HepG2 (cell line): ENCODE results near the gene HNRNPR. TPM values are rescaled to one million over a fixed set of nuclear protein-coding genes. Genes with fewer than 3 reads are reported as not detected.

Source experiments
- BCL6 ChIP-seq: IDR thresholded peaks from 2 replicates; pipeline ENCODE4 v1.6.1; 2016; ENCODE audit warnings: missing genetic modification reagents, missing compliant biosample characterization
- HNRNPH1 ChIP-seq: fragments of 200-400 bp; formaldehyde crosslinking; optimal IDR thresholded peaks from 2 replicates; pipeline ENCODE3; 2017; ENCODE audit warnings: mild to moderate bottlenecking, low read depth, low read length
- HNRNPL ChIP-seq: fragments of 200-400 bp; formaldehyde crosslinking; IDR thresholded peaks from 2 replicates; pipeline ENCODE4 v1.6.1; 2017; ENCODE audit warnings: mild to moderate bottlenecking, low read depth, low read length
- IRX3 ChIP-seq: sonication (generic); formaldehyde crosslinking; IDR thresholded peaks from 2 replicates; pipeline ENCODE4 v1.8.1; 2023; ENCODE audit warnings: mild to moderate bottlenecking, low read depth, missing genetic modification reagents, borderline replicate concordance
- KLF13 ChIP-seq: sonication (generic); formaldehyde crosslinking; IDR thresholded peaks from 2 replicates; pipeline ENCODE4 v1.4.0; 2020; ENCODE audit warnings: mild to moderate bottlenecking, missing genetic modification reagents
- KLF9 ChIP-seq: IDR thresholded peaks from 2 replicates; pipeline ENCODE4 v1.6.1; 2016; ENCODE audit warnings: low read depth
- MAZ ChIP-seq, 2 experiments: sonication (generic) in 1 of 2; formaldehyde crosslinking in 1 of 2; IDR thresholded peaks; 2 replicates each; pipeline versions ENCODE4 v1.5.0 to v1.6.1; 2012 to 2020; ENCODE audit warnings: low read depth in 2 of 2, mild to moderate bottlenecking in 2 of 2, borderline replicate concordance in 1 of 2, improper control_type of control experiment in 1 of 2, low read length in 1 of 2, missing genetic modification reagents in 1 of 2, moderate library complexity in 1 of 2
- PHF21A ChIP-seq: sonication (generic); formaldehyde crosslinking; IDR thresholded peaks from 2 replicates; pipeline ENCODE4 v1.5.0; 2020; ENCODE audit warnings: mild to moderate bottlenecking, missing genetic modification reagents
- PHF8 ChIP-seq: sonication (generic); formaldehyde crosslinking; IDR thresholded peaks from 2 replicates; pipeline ENCODE4 v1.5.0; 2020; ENCODE audit warnings: missing genetic modification reagents
- SALL1 ChIP-seq: sonication (generic); formaldehyde crosslinking; IDR thresholded peaks from 2 replicates; pipeline ENCODE4 v1.8.0; 2022; ENCODE audit warnings: mild to moderate bottlenecking, missing genetic modification reagents
- TMF1 ChIP-seq: sonication (generic); formaldehyde crosslinking; IDR thresholded peaks from 2 replicates; pipeline ENCODE4 v1.8.1; 2022; ENCODE audit warnings: low read depth, missing genetic modification reagents
- TOPORS ChIP-seq: sonication (generic); formaldehyde crosslinking; IDR thresholded peaks from 2 replicates; pipeline ENCODE4 v1.8.0; 2023; ENCODE audit warnings: mild to moderate bottlenecking, missing genetic modification reagents
- ZNF160 ChIP-seq: sonication (generic); formaldehyde crosslinking; IDR thresholded peaks from 2 replicates; pipeline ENCODE4 v1.8.0; 2022; ENCODE audit warnings: mild to moderate bottlenecking, inconsistent platforms, missing genetic modification reagents
- ZNF292 ChIP-seq: sonication (generic); formaldehyde crosslinking; IDR thresholded peaks from 2 replicates; pipeline ENCODE4 v1.8.1; 2022; ENCODE audit warnings: mild to moderate bottlenecking, low read depth, missing genetic modification reagents, borderline replicate concordance
- ZNF337 ChIP-seq: sonication (generic); formaldehyde crosslinking; IDR thresholded peaks from 2 replicates; pipeline ENCODE4 v1.5.1; 2020; ENCODE audit warnings: missing genetic modification reagents, low read depth, mild to moderate bottlenecking, borderline replicate concordance
- polyA plus RNA-seq, 8 experiments: library from polyadenylated mRNA; depleted of rRNA in 3 of 8; stranded (reverse) in 7 of 8; unstranded in 1 of 8; fragments of >200 nt; fragmentation: Illumina TruSeq in 4 of 8; extraction: Trizol in 4 of 8; gene quantifications; 2 replicates each; pipeline versions ENCODE4 v1.2.1 to v1.2.3, GENCODE V29; 2011 to 2016; ENCODE audit warnings: low read depth in 4 of 8, missing spikeins in 1 of 8, mixed read lengths in 1 of 8; ENCODE audit not compliant: insufficient read depth in 1 of 8
- total RNA-seq, 5 experiments: library from RNA; depleted of rRNA; stranded (reverse); fragments of >200 nt; fragmentation: Illumina TruSeq; extraction: Trizol; gene quantifications; 2 replicates each; pipeline ENCODE4 v1.2.3, GENCODE V29; 2016; ENCODE audit warnings: low read depth in 1 of 5
- TF ChIP-seq, protein P1 (sequence below): sonication (generic); formaldehyde crosslinking; IDR thresholded peaks from 2 replicates; pipeline ENCODE4 v1.4.0; 2020; ENCODE audit warnings: missing genetic modification reagents
- TF ChIP-seq, protein P2 (sequence below): sonication (generic); formaldehyde crosslinking; IDR thresholded peaks from 2 replicates; pipeline ENCODE4 v1.4.0; 2020; ENCODE audit warnings: missing genetic modification reagents, mild to moderate bottlenecking, borderline replicate concordance
- TF ChIP-seq, protein P3 (sequence below): sonication (generic); formaldehyde crosslinking; IDR thresholded peaks from 2 replicates; pipeline ENCODE4 v1.5.0; 2020; ENCODE audit warnings: missing genetic modification reagents, mild to moderate bottlenecking, borderline replicate concordance

Gene HNRNPR
- total and polyA plus RNA-seq, 2 of the 13 experiments (the other 11 are each of a cell fraction or from before 2014, with no cell fraction given), result 133 to 216 TPM

GRCh38 chr1:23368562-23369334, 24.7 kb upstream of the HNRNPR start (continued):
- TF ChIP-seq TOPORS (CRISPR knock-in tag), result peak; percentile 71; the same call in 1 of the 2 replicates
- TF ChIP-seq BCL6 (CRISPR knock-in tag), result peak; percentile 21; the same call in 1 of the 2 replicates
- TF ChIP-seq ZNF292, result no peak
- TF ChIP-seq, protein P1, sequence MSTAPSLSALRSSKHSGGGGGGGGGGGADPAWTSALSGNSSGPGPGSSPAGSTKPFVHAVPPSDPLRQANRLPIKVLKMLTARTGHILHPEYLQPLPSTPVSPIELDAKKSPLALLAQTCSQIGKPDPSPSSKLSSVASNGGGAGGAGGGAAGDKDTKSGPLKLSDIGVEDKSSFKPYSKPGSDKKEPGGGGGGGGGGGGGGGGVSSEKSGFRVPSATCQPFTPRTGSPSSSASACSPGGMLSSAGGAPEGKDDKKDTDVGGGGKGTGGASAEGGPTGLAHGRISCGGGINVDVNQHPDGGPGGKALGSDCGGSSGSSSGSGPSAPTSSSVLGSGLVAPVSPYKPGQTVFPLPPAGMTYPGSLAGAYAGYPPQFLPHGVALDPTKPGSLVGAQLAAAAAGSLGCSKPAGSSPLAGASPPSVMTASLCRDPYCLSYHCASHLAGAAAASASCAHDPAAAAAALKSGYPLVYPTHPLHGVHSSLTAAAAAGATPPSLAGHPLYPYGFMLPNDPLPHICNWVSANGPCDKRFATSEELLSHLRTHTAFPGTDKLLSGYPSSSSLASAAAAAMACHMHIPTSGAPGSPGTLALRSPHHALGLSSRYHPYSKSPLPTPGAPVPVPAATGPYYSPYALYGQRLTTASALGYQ (CRISPR knock-in tag), result no peak; the same call in 1 of the 2 replicates
- TF ChIP-seq, protein P2, sequence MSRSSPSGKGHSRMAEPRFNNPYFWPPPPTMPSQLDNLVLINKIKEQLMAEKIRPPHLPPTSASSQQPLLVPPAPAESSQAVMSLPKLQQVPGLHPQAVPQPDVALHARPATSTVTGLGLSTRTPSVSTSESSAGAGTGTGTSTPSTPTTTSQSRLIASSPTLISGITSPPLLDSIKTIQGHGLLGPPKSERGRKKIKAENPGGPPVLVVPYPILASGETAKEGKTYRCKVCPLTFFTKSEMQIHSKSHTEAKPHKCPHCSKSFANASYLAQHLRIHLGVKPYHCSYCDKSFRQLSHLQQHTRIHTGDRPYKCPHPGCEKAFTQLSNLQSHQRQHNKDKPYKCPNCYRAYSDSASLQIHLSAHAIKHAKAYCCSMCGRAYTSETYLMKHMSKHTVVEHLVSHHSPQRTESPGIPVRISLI, result no peak
- 0 out of 2 replicates have a peak, but pooled peaks have one; percentile 69 for TF ChIP-seq KLF9 (CRISPR knock-in tag)
- peak; percentile 90 for TF ChIP-seq PHF8 (CRISPR knock-in tag)
- peak; percentile 59; the same call in 1 of the 2 replicates for TF ChIP-seq PHF21A (CRISPR knock-in tag)
- no peak for TF ChIP-seq ZNF160
- TF ChIP-seq HNRNPL, result no peak
- TF ChIP-seq IRX3 (CRISPR knock-in tag), result no peak
- TF ChIP-seq ZNF337 (CRISPR knock-in tag), result no peak
- TF ChIP-seq, protein P3, sequence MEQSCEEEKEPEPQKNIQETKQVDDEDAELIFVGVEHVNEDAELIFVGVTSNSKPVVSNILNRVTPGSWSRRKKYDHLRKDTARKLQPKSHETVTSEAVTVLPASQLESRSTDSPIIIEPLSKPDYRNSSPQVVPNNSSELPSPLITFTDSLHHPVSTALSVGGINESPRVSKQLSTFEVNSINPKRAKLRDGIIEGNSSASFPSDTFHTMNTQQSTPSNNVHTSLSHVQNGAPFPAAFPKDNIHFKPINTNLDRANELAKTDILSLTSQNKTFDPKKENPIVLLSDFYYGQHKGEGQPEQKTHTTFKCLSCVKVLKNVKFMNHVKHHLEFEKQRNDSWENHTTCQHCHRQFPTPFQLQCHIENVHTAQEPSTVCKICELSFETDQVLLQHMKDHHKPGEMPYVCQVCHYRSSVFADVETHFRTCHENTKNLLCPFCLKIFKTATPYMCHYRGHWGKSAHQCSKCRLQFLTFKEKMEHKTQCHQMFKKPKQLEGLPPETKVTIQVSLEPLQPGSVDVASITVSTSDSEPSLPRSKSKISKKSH (CRISPR knock-in tag), result peak; percentile 82
- peak; percentile 75; the same call in 1 of the 2 replicates for TF ChIP-seq SALL1
- no peak for TF ChIP-seq KLF13 (CRISPR knock-in tag)
- TF ChIP-seq HNRNPH1, result no peak
- TF ChIP-seq MAZ (IDR thresholded peaks at IDR 0.05; ENCODE audit: borderline replicate concordance, low read depth, low read length), result no peak
- TF ChIP-seq MAZ (CRISPR knock-in tag; IDR thresholded peaks at IDR 0.05; ENCODE audit: low read depth), result peak; percentile 54; the same call in 1 of the 2 replicates
- peak; percentile 78 for TF ChIP-seq TMF1
